HT-29 (cell line): ENCODE results near the gene ANKRD20A1. TPM values are rescaled to one million over a fixed set of nuclear protein-coding genes. Genes with fewer than 3 reads are reported as not detected.
A peak's percentile ranks its signal among the peaks of the same experiment; 100 is the strongest.
"Not testable (repeated sequence)": the region's sequence is repeated elsewhere in the genome, so short reads cannot be mapped to it uniquely, and the experiment has no call there.

Experiments used
- DNase-seq: peaks from one replicate; pipeline ENCODE4 v3.0.0-alpha.2; 2015; ENCODE audit warnings: low spot score
- small RNA-seq: library from RNA; depleted of rRNA; stranded (forward); fragments of <200 nt; gene quantifications from one replicate; pipeline ENCODE3, GENCODE V24; 2014
- total RNA-seq: library from RNA; depleted of rRNA; stranded (reverse); fragments of >200 nt; shearing (Covaris generic); gene quantifications from 2 replicates; pipeline ENCODE4 v1.2.3, GENCODE V29; 2014; rRNA removed

Gene ANKRD20A1
- not detected in 2 replicates for total RNA-seq

- DNase-seq, result peak; percentile 24
Observed at GRCh38 chr9:67858871-67859270, at the start of gene ANKRD20A1. Gene ANKRD20A1, plus strand, starts transcription at chr9:67858931. Its CDS starts 496 bp downstream, at chr9:67859427.

GRCh38 chr9:67832088-67832487 is 26.6 kb upstream of the ANKRD20A1 start:
- DNase-seq, result not testable (repeated sequence)

Small RNA genes lying within 50 kb of the gene (small RNA-seq; reads per million reads assigned to genes)
- not detected for gene RNU6-368P
